Glutamatergic neuron (in vitro differentiated cells): ENCODE measurements around the gene OR10A5. TPM values are rescaled to one million over a fixed set of nuclear protein-coding genes. Genes with fewer than 3 reads are reported as not detected.
"Not testable (repeated sequence)": the region's sequence is repeated elsewhere in the genome, so short reads cannot be mapped to it uniquely, and the experiment has no call there.

Experiments used
- DNase-seq: peaks from one replicate; pipeline ENCODE4 v3.0.0; 2022
- H3K27ac Mint-ChIP-seq: one replicate; pipeline ENCODE4 v1.8.0; 2020; ENCODE audit warnings: mild to moderate bottlenecking, mixed read lengths, inconsistent platforms; ENCODE audit not compliant: unreplicated experiment
- H3K27me3 Mint-ChIP-seq: one replicate; pipeline ENCODE4 v1.8.0; 2020; ENCODE audit warnings: mild to moderate bottlenecking, moderate library complexity, mixed read lengths, inconsistent platforms; ENCODE audit not compliant: unreplicated experiment
- H3K36me3 Mint-ChIP-seq: one replicate; pipeline ENCODE4 v1.8.0; 2020; ENCODE audit warnings: mild to moderate bottlenecking, mixed read lengths, inconsistent platforms; ENCODE audit not compliant: unreplicated experiment
- H3K4me1 Mint-ChIP-seq: one replicate; pipeline ENCODE4 v1.8.0; 2020; ENCODE audit warnings: mild to moderate bottlenecking, low read depth, mixed read lengths, inconsistent platforms; ENCODE audit not compliant: unreplicated experiment
- H3K4me3 Mint-ChIP-seq: one replicate; pipeline ENCODE4 v1.8.0; 2020; ENCODE audit warnings: mild to moderate bottlenecking, mixed read lengths, inconsistent platforms; ENCODE audit not compliant: unreplicated experiment
- H3K9me3 Mint-ChIP-seq: one replicate; pipeline ENCODE4 v1.8.0; 2020; ENCODE audit warnings: mild to moderate bottlenecking, moderate library complexity, mixed read lengths, inconsistent platforms; ENCODE audit not compliant: unreplicated experiment
- CTCF ChIP-seq: fragments of 200-600 bp; sonication (generic); IDR thresholded peaks from one replicate; pipeline ENCODE4 v1.5.0; 2021; ENCODE audit not compliant: partially characterized antibody, unreplicated experiment
- long read RNA-seq: library from polyadenylated mRNA; unstranded; transcript quantifications from one replicate; pipeline ENCODE4 v2.0.0, GENCODE V29; 2020; ENCODE audit not compliant: unreplicated experiment
- total RNA-seq: library from RNA; stranded (reverse); fragmentation: NEBNext Ultra II Directional; extraction: Animal tissue kit (Norgen Biotek cat#: 25700); gene quantifications from one replicate; pipeline ENCODE4 v1.2.1, GENCODE V29; 2021; ENCODE audit not compliant: unreplicated experiment

Gene OR10A5
- not detected for total RNA-seq
- long read RNA-seq: 0 reads

- Mint-ChIP-seq H3K27me3 (no peaks in the 10 kb centered on the region), H3K9me3 (peaks cover 1% of the 10 kb centered on the region), H3K4me3 (no peak within 1 kb of the TSS), H3K36me3 (peaks cover 5% of the 10 kb centered on the region), H3K27ac (no peak within 1 kb of the TSS), H3K4me1 (no peaks in the 10 kb centered on the region)
- TF ChIP-seq CTCF: no peak
- no peak for DNase-seq
Observed at GRCh38 chr11:6845383-6845782, at the start of gene OR10A5. Gene OR10A5 (plus strand): TSS chr11:6845683. CDS start chr11:6845683, 0 bp downstream.

GRCh38 chr11:6799402-6799801, 46.1 kb upstream of the OR10A5 start, which contains the start of gene OR6A2:
Gene OR6A2 (minus strand): TSS chr11:6799689. CDS start chr11:6795708, 3,981 bp downstream.
- Mint-ChIP-seq H3K36me3 (no peaks in the 10 kb centered on the region), H3K27me3 (no peaks in the 10 kb centered on the region), H3K9me3 (no peaks in the 10 kb centered on the region), H3K4me3 (no peak within 1 kb of the TSS), H3K27ac (no peak within 1 kb of the TSS), H3K4me1 (no peaks in the 10 kb centered on the region)
- no peak for TF ChIP-seq CTCF
- DNase-seq: no peak

GRCh38 chr11:6801075-6801474, 44.4 kb upstream of the OR10A5 start:
- not testable (repeated sequence) for H3K9me3 Mint-ChIP-seq, H3K4me1 Mint-ChIP-seq, H3K36me3 Mint-ChIP-seq, H3K27me3 Mint-ChIP-seq, H3K27ac Mint-ChIP-seq, H3K4me3 Mint-ChIP-seq, DNase-seq

- Mint-ChIP-seq H3K36me3 (no peaks in the 10 kb centered on the region), H3K27me3 (peaks cover 5% of the 10 kb centered on the region), H3K4me1 (peaks cover 6% of the 10 kb centered on the region), H3K27ac (no peak overlapping the region), H3K4me3 (no peak overlapping the region), H3K9me3 (peaks cover 6% of the 10 kb centered on the region)
- TF ChIP-seq CTCF: peak; percentile 94
- no peak for DNase-seq
Observed at GRCh38 chr11:6812390-6813005, 33.0 kb upstream of the OR10A5 start.

GRCh38 chr11:6813656-6814055, 31.8 kb upstream of the OR10A5 start:
- Mint-ChIP-seq H3K27me3 (peaks cover 7% of the 10 kb centered on the region), H3K36me3 (no peaks in the 10 kb centered on the region), H3K9me3 (peaks cover 7% of the 10 kb centered on the region), H3K27ac (peak overlapping the region; percentile 3), H3K4me1 (peaks cover 6% of the 10 kb centered on the region), H3K4me3 (no peak overlapping the region)
- TF ChIP-seq CTCF: no peak
- no peak for DNase-seq
